ENCODE data around the gene SNTG2. TPM values are rescaled to one million over a fixed set of nuclear protein-coding genes. Genes with fewer than 3 reads are reported as not detected.

Gene SNTG2
- total RNA-seq, 2 donors from 2014 or later, result 0.72 to 1.0 TPM

DNA sequence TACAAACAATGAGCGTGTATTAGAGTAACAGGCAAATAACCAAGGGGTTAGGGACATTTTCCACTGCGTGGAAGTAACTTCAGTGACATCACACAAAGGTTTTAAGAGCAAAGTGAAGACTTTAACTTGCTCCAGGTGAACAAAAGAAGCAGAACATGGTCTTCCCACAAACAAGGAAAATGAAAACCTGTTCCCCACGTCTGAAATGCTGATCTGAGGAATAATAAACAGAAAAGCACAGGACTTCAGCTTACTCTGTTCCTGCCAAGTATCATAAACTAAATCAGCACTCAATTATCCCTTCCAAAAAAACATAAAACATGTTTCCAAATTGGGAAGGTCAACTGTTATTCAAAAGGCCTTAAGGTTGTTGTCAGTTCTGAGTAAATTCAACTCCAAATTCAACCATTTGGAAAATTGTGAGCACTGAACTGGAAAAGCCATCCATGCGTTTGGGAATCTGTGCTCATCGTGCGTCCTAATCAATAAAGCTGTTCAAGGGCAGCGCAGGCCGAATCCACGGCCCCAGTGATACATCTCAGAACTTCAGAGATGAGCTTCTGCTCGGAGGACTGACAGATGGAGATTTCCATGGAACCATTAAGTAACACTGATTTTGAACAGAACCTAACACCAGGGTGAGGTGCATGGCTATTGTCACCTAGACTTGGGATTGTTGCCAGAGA is 7.7 kb upstream of the SNTG2 start:
- Histone ChIP-seq H3K4me3 (no peak overlapping the region), H3K9ac (ENCODE audit: low read depth in 2 of 2, low read length in 2 of 2) (no peak overlapping the region), H3K4me1 (no peaks in the 10 kb centered on the region), H3K9me3 (no peaks in the 10 kb centered on the region), H3K27ac (no peak overlapping the region), H3K36me3 (no peaks in the 10 kb centered on the region), H3K27me3 (no peaks in the 10 kb centered on the region)
- no peak for DNase-seq
- TF ChIP-seq, protein P1, sequence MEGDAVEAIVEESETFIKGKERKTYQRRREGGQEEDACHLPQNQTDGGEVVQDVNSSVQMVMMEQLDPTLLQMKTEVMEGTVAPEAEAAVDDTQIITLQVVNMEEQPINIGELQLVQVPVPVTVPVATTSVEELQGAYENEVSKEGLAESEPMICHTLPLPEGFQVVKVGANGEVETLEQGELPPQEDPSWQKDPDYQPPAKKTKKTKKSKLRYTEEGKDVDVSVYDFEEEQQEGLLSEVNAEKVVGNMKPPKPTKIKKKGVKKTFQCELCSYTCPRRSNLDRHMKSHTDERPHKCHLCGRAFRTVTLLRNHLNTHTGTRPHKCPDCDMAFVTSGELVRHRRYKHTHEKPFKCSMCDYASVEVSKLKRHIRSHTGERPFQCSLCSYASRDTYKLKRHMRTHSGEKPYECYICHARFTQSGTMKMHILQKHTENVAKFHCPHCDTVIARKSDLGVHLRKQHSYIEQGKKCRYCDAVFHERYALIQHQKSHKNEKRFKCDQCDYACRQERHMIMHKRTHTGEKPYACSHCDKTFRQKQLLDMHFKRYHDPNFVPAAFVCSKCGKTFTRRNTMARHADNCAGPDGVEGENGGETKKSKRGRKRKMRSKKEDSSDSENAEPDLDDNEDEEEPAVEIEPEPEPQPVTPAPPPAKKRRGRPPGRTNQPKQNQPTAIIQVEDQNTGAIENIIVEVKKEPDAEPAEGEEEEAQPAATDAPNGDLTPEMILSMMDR (IDR thresholded peaks at IDR 0.05), result no peak
- intact Hi-C loops (cut with DNase I), result no loop called here

DNA sequence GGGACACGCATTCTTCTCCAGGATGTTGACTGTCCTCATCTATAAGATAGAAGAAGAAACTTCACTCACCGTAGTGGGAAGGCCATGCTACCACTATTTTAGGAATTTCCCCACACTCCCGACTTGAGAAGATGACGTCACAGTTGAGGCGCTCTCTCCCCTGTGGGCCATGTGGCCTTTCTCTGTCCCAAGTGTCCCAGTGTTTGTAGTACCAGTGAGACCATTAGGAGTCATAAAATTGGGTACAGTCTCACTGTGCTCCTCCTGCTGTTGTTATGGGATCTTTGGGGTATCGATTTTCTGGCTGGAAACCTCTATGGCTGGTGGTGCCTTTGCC is 7.2 kb upstream of the SNTG2 start:
- Histone ChIP-seq H3K9ac (ENCODE audit: low read depth in 2 of 2, low read length in 2 of 2) (no peak overlapping the region), H3K36me3 (no peaks in the 10 kb centered on the region), H3K27me3 (no peaks in the 10 kb centered on the region), H3K27ac (no peak overlapping the region), H3K9me3 (no peaks in the 10 kb centered on the region), H3K4me1 (no peaks in the 10 kb centered on the region), H3K4me3 (no peak overlapping the region)
- no peak for DNase-seq
- intact Hi-C loops (cut with DNase I), result no loop called here
- TF ChIP-seq, protein P1 (IDR thresholded peaks at IDR 0.05), result no peak

DNA sequence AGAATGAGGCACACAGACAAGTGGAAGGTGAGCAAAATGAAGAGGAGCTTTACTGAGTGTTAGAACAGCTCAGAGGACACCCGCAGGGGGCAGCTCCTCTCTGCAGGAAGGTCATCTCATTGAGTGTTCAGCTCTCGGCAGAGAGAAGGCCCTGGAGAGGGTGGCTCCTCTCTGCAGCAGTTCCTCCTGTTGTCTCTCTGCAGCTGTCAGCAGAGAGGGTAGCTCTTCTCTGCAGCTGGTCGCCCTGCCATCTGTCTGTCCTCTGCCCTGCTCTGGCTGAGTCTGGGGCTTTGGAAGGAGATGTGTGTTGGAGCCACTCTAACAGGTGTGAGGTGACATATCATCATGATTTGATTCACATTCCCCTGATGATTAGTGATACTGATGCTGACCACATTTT is 6.8 kb upstream of the SNTG2 start:
- H3K27me3 ChIP-seq, result peaks cover 3% of the 10 kb centered on the region
- H3K36me3 ChIP-seq, result no peaks in the 10 kb centered on the region
- TF ChIP-seq, protein P1 (IDR thresholded peaks at IDR 0.05), result no peak
- H3K4me3 ChIP-seq, result no peak overlapping the region
- H3K27ac ChIP-seq, result no peak overlapping the region
- no peak overlapping the region for H3K9ac ChIP-seq (ENCODE audit: low read depth in 2 of 2, low read length in 2 of 2)
- no peaks in the 10 kb centered on the region for H3K9me3 ChIP-seq
- no peaks in the 10 kb centered on the region for H3K4me1 ChIP-seq
- intact Hi-C loops (cut with DNase I), result no loop called here
- DNase-seq, result no peak

DNA sequence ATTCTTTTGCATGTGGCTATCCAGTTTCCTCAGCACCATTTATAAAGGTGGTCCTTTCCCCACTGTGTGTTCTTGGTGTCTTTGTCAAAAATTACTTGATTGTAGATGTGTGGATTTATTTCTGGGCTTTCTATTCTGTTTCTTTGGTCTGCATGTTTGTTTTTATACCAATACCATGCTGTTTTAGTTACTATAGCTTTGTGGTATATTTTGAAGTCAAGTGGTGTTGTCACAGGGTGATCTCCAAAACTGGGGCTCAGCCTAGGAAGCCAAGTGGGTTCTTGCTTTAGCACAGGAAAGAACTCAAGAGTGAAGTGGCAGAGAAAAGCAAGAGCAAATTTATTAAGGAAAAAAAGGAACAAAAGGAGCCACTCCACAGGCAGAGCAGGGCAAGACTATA is 6.0 kb upstream of the SNTG2 start:
- TF ChIP-seq, protein P1 (IDR thresholded peaks at IDR 0.05), result no peak
- H3K9ac ChIP-seq (ENCODE audit: low read depth in 2 of 2, low read length in 2 of 2), result no peak overlapping the region
- DNase-seq, result no peak
- no peaks in the 10 kb centered on the region for H3K4me1 ChIP-seq
- peaks cover 12% of the 10 kb centered on the region for H3K27me3 ChIP-seq
- H3K9me3 ChIP-seq, result no peaks in the 10 kb centered on the region
- no peak overlapping the region for H3K27ac ChIP-seq
- intact Hi-C loops (cut with DNase I), result no loop called here
- no peaks in the 10 kb centered on the region for H3K36me3 ChIP-seq
- H3K4me3 ChIP-seq, result no peak overlapping the region

DNA sequence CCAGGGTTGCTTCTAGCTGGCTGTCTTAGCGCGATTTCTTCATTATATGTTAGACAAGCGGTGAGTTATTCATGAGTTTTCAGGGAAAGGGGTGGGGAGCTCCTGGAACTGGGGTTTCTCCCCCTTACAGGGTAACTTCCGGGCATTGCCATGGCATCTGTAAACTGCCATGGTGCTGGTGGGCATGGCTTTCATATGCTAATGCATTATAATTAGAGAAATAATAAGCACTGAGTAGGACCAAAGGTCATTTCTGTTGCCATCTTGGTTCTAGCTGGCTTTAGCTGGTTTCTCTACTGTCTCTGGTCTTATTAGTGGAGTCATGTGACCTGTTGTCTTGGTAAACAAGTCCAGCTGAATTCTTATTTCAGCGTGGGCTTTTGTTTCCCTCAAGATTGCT is 5.5 kb upstream of the SNTG2 start:
- Histone ChIP-seq H3K9me3 (no peaks in the 10 kb centered on the region), H3K36me3 (no peaks in the 10 kb centered on the region), H3K4me1 (no peaks in the 10 kb centered on the region), H3K4me3 (no peak overlapping the region), H3K27ac (no peak overlapping the region), H3K27me3 (peaks cover 16% of the 10 kb centered on the region), H3K9ac (ENCODE audit: low read depth in 2 of 2, low read length in 2 of 2) (no peak overlapping the region)
- TF ChIP-seq, protein P1 (IDR thresholded peaks at IDR 0.05), result no peak
- no peak for DNase-seq
- intact Hi-C loops (cut with DNase I), result no loop called here
